HG02943 (cell line): ENCODE results near the gene TRAPPC4.
"Not testable (repeated sequence)": the region's sequence is repeated elsewhere in the genome, so short reads cannot be mapped to it uniquely, and the experiment has no call there.

Experiments used
- ATAC-seq: cut with Tn5 transposase; IDR thresholded peaks from one replicate; pipeline ENCODE4 v1.9.1; 2021; ENCODE audit warnings: mild to moderate bottlenecking, low read depth, moderate library complexity; ENCODE audit not compliant: unreplicated experiment

The TRAPPC4 gene

DNA sequence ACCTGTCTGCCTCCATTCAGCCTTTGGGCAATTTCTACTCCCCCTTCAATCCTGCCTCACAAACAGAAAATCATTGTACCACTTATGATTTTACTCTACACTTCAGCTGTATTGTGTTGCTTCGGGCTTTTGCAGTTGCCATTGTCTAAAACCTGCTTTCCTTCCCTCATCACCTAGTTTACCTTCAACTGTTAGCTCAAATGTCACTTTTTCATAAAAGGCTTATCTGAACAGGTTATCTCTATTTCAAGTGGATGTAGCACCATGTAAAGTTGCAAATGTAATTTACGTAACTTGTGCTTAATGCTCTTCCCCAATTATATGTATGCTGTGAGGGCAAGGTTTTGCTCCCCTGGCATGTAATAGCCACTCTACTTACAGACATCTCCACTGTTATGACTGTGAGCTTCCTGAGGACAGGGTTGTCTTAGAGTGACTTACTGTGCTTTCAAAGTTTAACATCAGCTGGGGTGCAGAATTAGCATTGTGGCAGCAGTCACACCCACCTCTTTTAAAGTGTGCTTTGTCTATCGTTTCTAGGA, 5.9 kb upstream of the TRAPPC4 start:
- ATAC-seq = no peak

DNA sequence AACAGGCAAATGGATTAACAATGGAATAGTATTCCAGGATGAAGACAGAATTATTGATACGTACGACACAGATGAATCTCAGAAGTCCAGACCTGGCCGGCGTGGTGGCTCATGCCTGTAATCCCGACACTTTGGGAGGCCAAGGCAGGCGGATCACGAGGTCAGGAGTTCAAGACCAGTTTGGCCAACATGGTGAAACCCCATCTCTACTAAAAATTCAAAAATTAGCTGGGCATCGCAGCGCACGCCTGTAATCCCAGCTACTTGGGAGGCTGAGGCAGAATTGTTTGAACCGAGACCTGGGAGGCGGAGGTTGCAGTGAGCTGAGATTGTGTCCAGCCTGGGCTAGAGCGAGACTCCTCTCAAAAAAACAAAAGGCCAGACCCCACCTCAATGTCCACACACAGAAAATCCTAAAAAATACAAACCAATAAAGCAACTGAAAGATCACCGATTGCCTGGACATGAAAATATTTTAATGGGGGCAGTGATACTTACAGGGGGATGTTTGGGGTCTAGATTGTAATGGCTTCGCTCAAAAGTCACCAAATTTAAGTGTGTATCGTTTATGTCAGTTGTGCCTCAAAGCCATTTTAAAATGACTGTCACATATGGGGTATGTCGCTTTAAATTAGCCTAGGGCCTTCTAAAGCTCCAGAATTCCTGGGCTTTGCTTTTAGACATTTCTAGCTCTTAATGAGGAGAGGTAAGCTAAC, 4.2 kb upstream of the TRAPPC4 start:
- no peak for ATAC-seq

DNA sequence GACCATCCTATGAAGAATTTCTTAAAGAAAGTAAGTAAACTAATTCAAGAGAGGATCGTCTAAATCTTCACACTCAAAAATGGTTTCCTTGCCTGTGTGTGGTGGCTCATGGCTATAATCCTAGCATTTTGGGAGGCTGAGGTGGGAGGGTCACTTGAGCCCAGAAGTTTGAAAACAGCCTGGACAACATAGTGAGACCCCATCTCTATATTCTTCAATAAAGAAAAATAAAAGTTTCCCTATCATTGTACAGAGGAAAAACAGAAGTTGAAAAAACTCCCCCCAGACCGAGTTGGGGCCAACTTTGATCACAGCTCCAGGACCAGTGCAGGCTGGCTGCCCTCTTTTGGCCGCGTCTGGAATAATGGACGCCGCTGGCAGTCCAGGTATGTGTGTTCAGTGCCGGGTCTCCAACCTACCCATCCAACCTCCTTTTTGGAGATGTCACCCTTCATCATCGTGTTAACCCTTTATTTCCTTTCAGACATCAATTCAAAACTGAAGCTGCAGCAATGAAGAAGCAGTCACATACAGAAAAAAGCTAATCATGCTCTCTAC, 3.4 kb upstream of the TRAPPC4 start:
- ATAC-seq = no peak

DNA sequence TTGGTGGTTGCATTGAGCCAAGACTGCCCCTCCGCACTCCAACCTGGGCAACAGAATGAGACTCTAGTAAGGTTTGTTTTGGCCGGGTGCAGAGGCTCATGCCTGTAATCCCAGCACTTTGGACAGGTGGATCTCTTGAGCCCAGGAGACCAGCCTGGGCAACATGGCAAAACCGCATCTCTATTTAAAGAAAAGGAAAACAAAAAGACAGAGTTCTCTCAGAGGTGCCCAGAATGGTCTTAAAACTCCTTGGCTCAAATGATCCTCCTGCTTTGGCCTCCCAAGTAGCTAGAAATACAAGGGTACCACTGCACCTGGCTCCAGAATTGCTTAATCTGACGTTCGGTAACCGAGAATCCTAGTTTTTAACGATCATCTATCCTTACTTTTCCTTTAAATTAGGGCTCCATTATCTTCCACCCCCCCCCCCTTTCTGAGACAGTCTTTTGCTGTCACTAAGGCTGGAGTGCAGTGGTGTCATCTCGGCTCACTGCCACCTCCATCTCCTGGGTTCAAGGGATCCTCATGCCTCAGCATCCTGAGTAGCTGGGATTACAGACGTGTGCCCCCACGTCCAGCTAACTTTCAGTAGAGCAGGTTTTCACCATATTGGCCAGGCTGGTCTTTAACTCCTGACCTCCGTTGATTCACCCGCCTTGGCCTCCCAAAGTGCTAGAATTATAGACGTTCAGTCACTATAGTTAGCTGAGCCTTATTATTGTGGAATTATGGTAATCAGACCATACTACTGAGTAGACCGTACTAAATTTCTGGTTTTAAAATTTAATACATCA, 2.2 kb upstream of the TRAPPC4 start:
- no peak for ATAC-seq

DNA sequence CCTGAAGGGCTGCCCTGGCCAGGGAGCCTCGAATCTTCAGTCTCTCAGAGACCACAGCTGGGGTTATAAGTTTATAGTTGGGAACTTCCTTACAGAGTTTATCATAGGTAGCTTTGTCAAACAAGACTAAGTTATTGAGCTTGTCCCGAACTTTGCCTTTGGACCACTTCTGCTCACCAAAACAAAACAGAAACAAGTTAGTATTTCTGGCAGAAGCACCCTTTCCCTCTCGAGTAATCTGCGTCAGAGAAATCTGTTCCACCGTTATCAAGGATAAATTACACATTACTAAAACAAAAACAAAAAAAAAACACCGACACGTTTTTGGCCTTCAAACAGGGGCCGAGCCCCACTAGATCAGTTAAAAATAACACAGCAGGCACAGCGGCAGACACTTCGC, 1.2 kb upstream of the TRAPPC4 start:
- not testable (repeated sequence) for ATAC-seq

DNA sequence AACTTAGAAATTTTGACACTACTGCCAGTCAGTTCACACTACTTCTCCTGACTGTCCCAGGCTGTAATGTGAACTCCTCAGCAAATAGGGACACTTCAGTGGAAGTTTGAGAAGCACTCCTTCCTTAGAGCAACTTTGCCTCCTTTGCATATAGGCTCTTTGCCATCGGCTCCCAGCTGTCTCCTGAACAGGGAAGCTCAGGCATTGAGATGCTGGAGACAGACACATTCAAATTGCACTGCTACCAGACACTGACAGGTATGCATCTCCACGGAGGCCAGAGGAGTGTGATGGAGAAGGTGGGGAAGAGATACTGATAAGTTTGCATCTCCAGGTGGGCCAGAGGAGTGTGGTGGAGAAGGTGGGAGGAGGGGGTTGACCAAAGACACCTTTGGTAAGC, 1.4 kb downstream of the TRAPPC4 start:
- ATAC-seq = no peak

DNA sequence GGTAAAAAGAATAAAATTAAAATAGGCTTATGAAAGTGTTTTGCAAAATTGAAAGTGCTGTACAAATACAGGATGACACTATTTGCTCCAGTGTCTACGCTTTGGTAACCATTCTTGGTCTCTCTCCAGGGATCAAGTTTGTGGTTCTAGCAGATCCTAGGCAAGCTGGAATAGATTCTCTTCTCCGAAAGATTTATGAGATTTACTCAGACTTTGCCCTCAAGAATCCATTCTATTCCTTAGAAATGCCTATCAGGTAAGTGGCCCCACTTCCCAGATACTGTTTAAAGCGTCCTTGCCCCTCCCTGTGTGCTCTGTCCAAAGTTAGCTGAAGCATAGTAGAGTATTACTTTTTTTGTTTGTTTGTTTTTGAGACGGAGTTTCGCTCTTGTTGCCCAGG, 3.1 kb downstream of the TRAPPC4 start:
- no peak for ATAC-seq

DNA sequence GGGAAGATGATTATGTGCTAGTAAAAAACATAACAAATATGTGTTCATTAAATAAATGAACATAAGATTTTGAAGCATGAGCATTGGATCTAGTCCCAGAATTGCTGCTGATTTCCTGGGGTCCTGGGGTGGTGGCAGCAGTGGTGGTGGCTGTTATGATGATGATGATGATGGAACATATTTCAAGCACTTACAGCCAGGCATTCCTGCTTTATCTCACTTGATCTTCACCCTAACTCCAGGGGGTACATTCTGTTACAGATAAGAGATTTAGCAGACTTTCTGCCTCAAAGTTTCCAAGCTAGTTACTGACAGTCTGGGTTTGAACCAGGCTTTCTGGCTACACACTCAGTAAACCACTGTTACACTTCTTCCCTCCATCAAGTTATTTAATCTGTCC, 5.2 kb downstream of the TRAPPC4 start:
- no peak for ATAC-seq

DNA sequence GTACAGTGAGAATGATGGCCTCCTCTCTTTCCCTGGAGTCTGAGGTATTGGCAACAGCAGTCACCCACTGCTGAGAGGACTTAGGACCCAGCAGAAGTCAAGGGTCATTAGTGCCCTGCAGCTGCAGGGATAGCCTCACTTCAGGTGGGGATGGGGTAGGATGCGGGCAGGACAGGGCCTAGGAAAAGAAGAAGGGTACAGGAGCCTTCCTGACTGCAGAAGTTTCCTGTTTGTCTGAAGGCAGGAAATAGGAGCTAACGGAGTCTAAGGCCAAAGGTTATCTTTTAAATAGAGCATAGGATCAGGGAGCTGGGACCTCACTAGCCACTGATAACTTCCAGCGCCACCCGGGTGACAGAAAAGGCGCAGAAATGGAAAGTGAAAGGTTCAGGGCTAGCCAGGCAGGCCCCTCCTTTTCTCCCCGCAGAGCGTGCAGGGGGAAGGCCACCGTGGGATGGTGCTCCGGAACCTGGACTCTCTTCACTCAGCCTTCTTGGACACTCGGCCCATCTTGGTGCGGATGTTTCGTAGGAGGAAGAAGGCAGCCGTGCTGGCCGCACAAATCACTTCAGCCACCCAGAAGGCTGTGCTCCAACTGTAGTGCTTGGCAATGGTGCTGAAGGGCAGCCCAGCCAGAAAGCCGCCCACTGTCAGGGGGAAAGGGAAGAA, 6.0 kb downstream of the TRAPPC4 start:
- no peak for ATAC-seq

DNA sequence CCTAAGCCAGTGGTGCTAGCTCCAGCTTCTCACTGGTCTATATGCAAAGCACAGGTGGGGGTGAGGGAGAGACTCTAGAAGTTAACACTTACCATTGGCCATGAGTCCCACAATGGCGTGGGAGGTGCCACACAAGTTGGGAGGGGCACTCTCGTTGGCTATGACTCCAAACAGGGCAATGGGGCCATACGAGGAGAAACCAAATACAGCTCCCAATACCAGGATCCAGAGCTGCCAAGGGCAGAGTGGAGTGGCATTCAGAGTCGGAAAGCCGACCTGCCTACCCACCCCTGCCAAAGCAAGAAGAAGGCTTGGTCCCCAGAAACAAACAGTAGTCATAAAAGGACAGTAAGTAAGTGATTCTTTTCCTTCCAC, 6.5 kb downstream of the TRAPPC4 start:
- no peak for ATAC-seq

DNA sequence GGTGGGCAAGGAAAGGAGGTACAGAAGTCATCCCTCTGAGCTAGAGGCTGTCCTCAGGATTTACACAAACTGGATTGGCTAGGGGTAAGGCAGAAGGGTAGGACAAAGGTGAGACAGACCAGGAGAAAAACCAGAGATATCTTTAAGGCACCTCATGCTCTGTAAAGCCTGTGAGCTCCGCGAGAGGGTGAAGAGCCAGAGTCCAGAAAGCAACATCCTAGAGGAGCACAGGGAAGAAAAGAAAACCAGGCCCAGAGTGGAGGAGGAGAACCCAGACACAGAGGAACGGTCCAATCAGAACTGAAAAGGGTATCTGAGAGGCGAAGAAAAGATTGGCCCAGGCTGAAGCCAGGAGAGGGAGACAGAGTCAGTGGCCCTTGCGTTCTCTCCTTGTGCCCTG, 7.0 kb downstream of the TRAPPC4 start:
- no peak for ATAC-seq

DNA sequence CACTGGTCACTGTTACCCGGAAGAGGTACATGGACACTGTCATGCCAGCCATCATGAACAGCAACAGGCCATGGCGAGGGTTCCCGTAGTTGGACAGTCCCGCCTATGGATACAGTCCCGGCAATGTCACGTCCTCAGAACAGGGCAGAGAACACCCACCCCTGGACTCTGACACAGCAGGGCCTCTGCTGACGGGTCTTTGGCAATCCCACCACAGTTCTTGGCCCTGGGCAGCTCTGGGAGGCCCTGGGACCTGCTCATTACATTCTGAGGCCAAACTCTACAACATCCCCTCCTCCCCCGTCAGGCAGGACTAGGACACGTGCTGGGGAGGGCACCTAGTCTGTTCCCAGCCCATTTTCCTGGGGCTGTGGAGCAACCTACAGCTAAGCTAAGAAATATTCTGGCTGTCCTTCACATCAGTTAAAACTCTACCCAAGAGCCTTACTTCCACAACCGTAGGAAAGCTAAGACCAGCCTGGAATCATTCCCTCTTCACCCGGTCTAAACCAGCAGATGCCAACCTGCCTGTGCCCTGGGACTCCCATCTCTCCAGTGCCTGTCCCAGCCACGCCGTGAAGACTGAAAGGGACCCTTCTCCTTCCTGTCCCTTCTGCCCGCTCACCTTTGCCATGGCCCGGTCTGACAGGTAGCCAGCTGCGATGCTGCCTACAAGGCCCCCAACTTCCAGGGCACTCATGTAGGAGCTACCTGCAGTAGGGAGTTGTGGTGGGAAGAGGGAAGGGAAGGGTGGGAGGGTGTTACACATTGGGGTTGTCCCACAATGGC, 7.6 kb downstream of the TRAPPC4 start:
- no peak for ATAC-seq

DNA sequence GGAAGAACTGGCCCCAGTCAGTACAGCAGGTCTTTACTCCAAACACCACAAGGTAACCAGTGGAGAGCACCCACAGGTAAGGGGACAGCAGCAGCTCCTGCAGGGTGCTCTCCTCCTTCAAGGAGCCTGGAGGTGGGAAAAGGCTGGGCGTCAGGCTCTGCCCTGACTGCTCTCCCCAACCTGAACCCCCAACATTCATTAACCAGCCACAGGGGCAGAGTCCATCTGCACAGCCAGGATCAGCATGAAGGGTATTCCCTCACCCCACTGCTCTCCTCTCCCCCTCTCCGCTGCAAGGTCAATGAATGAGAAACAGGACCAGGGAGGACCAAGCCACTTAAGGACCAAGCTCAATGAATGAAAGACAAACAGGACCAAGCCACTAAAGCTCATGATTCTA, 8.4 kb downstream of the TRAPPC4 start:
- no peak for ATAC-seq

DNA sequence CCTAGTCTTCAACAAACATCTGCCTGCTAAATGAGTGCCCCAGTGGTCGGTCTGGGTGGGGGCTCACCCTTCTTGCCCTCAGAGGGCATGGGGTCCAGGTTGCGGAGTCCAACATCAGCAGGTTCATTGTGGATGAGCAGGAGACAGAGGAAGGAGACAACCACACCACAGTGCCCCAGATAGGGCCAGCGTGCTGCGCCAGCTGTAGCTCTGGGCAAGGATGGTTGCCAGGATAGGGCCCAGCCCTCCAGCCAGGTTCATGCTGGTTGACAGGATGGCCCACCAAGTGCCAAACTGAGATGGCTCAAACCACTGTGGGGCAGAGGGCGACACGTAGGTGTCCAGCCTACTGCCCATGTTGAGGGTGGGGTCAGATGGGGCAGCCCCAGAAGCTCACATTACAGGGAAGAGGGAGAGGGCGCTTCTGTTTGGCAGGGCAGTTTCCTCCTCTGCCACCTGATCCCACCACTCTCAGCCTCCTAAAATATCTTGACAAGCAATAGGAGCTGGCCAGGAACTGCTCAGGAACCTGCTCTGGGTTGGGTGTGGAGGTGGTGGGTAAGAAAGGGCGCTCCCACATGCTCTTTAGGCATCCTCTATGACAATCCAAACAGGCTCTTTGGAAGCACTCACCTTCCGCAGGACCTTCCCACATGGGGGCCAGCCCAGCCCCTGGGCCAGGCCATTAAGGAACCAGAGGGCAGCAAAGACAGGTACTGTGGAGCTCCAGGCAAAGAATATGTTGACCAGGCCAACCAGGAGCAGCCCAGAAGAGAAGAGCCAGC, 9.2 kb downstream of the TRAPPC4 start:
- no peak for ATAC-seq

DNA sequence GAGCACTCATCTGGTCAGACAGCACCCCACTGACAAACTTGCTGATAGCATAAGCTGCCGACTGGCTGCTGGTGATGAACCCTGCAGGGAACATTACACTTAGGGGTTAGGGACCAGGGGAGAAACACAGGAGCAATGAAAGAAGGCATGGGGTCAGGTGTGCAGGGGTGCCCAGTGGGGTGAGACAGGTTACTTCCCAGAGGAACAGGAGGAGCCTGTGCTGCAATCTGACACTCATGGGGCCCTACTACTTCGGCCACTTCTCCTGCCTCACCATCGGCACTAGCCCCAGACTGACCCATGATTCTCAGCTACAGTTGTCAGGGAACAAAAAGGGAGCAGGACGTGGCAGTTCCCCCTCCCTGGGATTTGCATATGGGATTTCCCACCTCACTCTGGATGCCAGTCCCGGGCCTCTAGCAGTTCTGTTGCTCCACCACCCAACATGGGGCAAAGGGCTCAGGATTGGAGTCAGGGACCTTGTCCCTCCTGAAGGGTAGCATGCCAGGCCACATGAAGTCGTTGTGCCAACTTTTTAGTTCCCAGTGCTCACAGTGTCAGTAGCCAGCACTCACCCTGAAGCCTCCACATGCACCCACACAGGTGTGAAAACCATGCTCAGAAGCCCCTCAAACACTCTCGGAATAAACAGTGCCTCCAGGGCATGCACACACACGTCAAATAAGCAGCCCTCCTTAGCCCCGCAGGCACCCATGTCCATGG, 9.9 kb downstream of the TRAPPC4 start:
- no peak for ATAC-seq

DNA sequence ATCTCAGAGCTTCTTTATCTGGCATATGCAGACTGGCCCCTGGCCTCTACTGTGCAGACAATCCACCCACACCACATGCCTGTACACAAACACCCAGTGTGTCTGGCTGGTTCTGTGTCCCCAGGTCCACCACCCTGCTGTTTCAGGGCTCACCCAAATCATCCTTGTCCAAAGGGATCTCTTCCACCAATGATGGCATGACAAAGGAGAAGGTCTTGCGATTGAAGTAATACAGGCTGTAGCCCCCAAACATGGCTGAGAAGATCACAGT, 10.4 kb downstream of the TRAPPC4 start:
- ATAC-seq = no peak

DNA sequence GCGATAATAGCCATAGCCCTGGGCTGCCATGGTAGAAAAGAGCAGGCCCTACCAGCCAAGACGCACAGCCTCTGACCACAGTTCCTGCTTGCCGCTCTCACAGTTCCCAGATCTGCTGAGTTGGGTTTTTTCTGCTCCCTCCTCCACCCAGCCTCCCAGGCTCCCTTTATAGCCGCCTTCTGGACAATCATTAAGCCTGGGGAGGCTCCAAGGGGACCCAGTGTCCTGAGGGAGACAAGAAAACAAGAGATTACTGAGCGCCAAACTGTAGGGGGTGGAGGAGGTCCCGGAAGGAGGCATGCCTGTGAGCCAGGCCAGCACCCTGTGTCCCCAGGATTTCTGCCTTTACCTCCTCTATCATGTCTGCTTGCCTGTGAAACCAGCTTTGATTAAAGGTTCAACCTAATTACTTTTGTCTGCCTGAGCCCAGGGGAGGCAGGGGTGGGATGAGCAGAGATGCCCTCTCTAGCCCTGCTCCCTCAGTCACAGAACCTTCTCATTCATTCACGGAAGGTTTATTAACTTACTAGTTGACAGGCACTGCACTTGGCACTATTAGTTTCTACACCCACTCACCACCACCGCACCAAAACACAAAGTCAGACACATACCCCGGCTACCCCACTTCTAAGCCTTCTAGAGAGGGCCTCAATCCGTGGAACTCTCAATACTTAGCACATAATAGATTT, 10.9 kb downstream of the TRAPPC4 start:
- peak; percentile 10 for ATAC-seq

DNA sequence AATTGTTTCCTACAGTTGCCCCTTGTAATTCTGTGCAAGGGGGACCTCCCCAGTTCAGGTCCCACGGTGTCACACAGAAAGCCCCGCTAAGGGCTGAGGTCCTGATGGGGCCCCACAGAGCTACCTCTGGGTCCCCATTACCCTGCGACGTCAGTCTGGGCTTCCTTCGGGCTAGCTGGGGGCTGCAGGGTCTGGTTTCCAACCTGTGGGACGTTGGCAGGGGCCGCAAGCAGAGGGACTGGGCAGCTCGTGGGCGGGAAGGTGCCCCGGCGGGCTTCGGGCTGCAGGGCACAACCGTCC, 11.4 kb downstream of the TRAPPC4 start:
- peak; percentile 28 for ATAC-seq
